ENCODE data around the gene BRWD1.

The BRWD1 gene

GRCh38 chr21:39339231-39339630 is 25.8 kb upstream of the BRWD1 start:
- H3K4me1 ChIP-seq, result peaks cover 0 to 8% (median 4%) of the 10 kb centered on the region in 10 experiments; a peak in 6 of 20 replicates
- no peak overlapping the region for H3K4me2 ChIP-seq
- no peaks in the 10 kb centered on the region for H3K9me3 ChIP-seq (replicated peaks in 1 of 11)
- H3K27me3 ChIP-seq, result no peaks in the 10 kb centered on the region
- H3K27ac ChIP-seq, result no peak overlapping the region
- peaks cover 4 to 31% (median 22%) of the 10 kb centered on the region in 11 experiments; a peak in 17 of 22 replicates for H4K20me1 ChIP-seq
- H3K9ac ChIP-seq, result no peak overlapping the region
- no peak for TF ChIP-seq Cebpa-rat (IDR thresholded peaks at IDR 0.05)
- H3K4me3 ChIP-seq, result no peak overlapping the region
- peaks cover 30 to 43% (median 36%) of the 10 kb centered on the region in 11 experiments for H3K36me3 ChIP-seq

GRCh38 chr21:39336457-39337008 is 23.1 kb upstream of the BRWD1 start:
- H4K20me1 ChIP-seq, result peaks cover 0 to 14% (median 8%) of the 10 kb centered on the region in 11 experiments; a peak in 5 of 22 replicates
- H3K4me2 ChIP-seq, result no peak overlapping the region
- H3K36me3 ChIP-seq, result peaks cover 10 to 17% (median 12%) of the 10 kb centered on the region in 11 experiments; a peak in 21 of 22 replicates
- no peak overlapping the region for H3K4me3 ChIP-seq
- no peak for TF ChIP-seq Cebpa-rat (IDR thresholded peaks at IDR 0.05)
- H3K9me3 ChIP-seq (replicated peaks in 1 of 11), result no peaks in the 10 kb centered on the region
- H3K4me1 ChIP-seq, result no peaks in the 10 kb centered on the region; a peak in 2 of 20 replicates
- H3K9ac ChIP-seq, result no peak overlapping the region
- H3K27ac ChIP-seq, result no peak overlapping the region
- no peaks in the 10 kb centered on the region for H3K27me3 ChIP-seq

GRCh38 chr21:39334611-39335010 is 21.2 kb upstream of the BRWD1 start:
- Histone ChIP-seq H3K4me2 (no peak overlapping the region), H3K27ac (no peak overlapping the region), H3K4me1 (no peaks in the 10 kb centered on the region; a peak in 2 of 20 replicates), H3K27me3 (no peaks in the 10 kb centered on the region), H3K9me3 (replicated peaks in 1 of 11) (no peaks in the 10 kb centered on the region), H3K9ac (no peak overlapping the region), H3K4me3 (no peak overlapping the region), H3K36me3 (no peaks in the 10 kb centered on the region), H4K20me1 (no peaks in the 10 kb centered on the region)
- no peak for TF ChIP-seq Cebpa-rat (IDR thresholded peaks at IDR 0.05)

GRCh38 chr21:39332175-39332574 is 18.7 kb upstream of the BRWD1 start:
- H3K9ac ChIP-seq, result no peak overlapping the region
- no peak overlapping the region for H3K4me3 ChIP-seq
- TF ChIP-seq Cebpa-rat (IDR thresholded peaks at IDR 0.05), result no peak
- H3K27ac ChIP-seq, result no peak overlapping the region
- H4K20me1 ChIP-seq, result no peaks in the 10 kb centered on the region
- H3K36me3 ChIP-seq, result no peaks in the 10 kb centered on the region
- H3K4me2 ChIP-seq, result no peak overlapping the region
- H3K9me3 ChIP-seq (replicated peaks in 1 of 11), result no peaks in the 10 kb centered on the region
- no peaks in the 10 kb centered on the region; a peak in 1 of 20 replicates for H3K4me1 ChIP-seq
- no peaks in the 10 kb centered on the region for H3K27me3 ChIP-seq

GRCh38 chr21:39330001-39330400 is 16.6 kb upstream of the BRWD1 start:
- Histone ChIP-seq H3K9ac (no peak overlapping the region), H3K4me2 (no peak overlapping the region), H3K36me3 (no peaks in the 10 kb centered on the region), H4K20me1 (no peaks in the 10 kb centered on the region), H3K27me3 (no peaks in the 10 kb centered on the region), H3K4me3 (no peak overlapping the region), H3K9me3 (replicated peaks in 1 of 11) (no peaks in the 10 kb centered on the region), H3K27ac (no peak overlapping the region), H3K4me1 (no peaks in the 10 kb centered on the region)
- no peak for TF ChIP-seq Cebpa-rat (IDR thresholded peaks at IDR 0.05)

- Histone ChIP-seq H3K4me1 (no peaks in the 10 kb centered on the region), H3K4me3 (no peak overlapping the region), H3K9me3 (replicated peaks in 1 of 11) (no peaks in the 10 kb centered on the region), H3K4me2 (no peak overlapping the region), H3K36me3 (no peaks in the 10 kb centered on the region), H4K20me1 (no peaks in the 10 kb centered on the region), H3K9ac (no peak overlapping the region), H3K27ac (no peak overlapping the region), H3K27me3 (no peaks in the 10 kb centered on the region)
- TF ChIP-seq Cebpa-rat (IDR thresholded peaks at IDR 0.05), result no peak
These were observed 14.3 kb upstream of the BRWD1 start for GRCh38 chr21:39327727-39328126.

- no peak overlapping the region for H3K27ac ChIP-seq
- H3K4me1 ChIP-seq, result no peaks in the 10 kb centered on the region
- TF ChIP-seq Cebpa-rat (IDR thresholded peaks at IDR 0.05), result no peak
- no peaks in the 10 kb centered on the region for H3K9me3 ChIP-seq (replicated peaks in 1 of 11)
- H3K27me3 ChIP-seq, result no peaks in the 10 kb centered on the region
- no peaks in the 10 kb centered on the region for H3K36me3 ChIP-seq
- H3K4me2 ChIP-seq, result no peak overlapping the region
- H3K4me3 ChIP-seq, result no peak overlapping the region
- no peak overlapping the region for H3K9ac ChIP-seq
- no peaks in the 10 kb centered on the region for H4K20me1 ChIP-seq
These were observed 13.3 kb upstream of the BRWD1 start for GRCh38 chr21:39326607-39327307.

- Histone ChIP-seq H3K27me3 (no peaks in the 10 kb centered on the region), H3K4me2 (no peak overlapping the region), H3K36me3 (no peaks in the 10 kb centered on the region), H3K4me3 (no peak overlapping the region), H3K9me3 (replicated peaks in 1 of 11) (no peaks in the 10 kb centered on the region), H3K4me1 (no peaks in the 10 kb centered on the region), H3K27ac (no peak overlapping the region), H4K20me1 (no peaks in the 10 kb centered on the region), H3K9ac (no peak overlapping the region)
- TF ChIP-seq Cebpa-rat (IDR thresholded peaks at IDR 0.05), result no peak
These were observed 12.0 kb upstream of the BRWD1 start for GRCh38 chr21:39325458-39325857.

- no peak overlapping the region for H3K4me3 ChIP-seq
- no peaks in the 10 kb centered on the region for H3K9me3 ChIP-seq (replicated peaks in 1 of 11)
- H3K4me1 ChIP-seq, result peaks cover 12 to 17% (median 14%) of the 10 kb centered on the region in 10 experiments
- no peaks in the 10 kb centered on the region for H4K20me1 ChIP-seq
- H3K9ac ChIP-seq, result no peak overlapping the region
- H3K4me2 ChIP-seq, result no peak overlapping the region
- H3K36me3 ChIP-seq, result no peaks in the 10 kb centered on the region
- TF ChIP-seq Cebpa-rat (IDR thresholded peaks at IDR 0.05), result no peak
- H3K27me3 ChIP-seq, result no peaks in the 10 kb centered on the region
- H3K27ac ChIP-seq, result no peak overlapping the region
These were observed 8.0 kb upstream of the BRWD1 start for GRCh38 chr21:39321424-39321823.

GRCh38 chr21:39319814-39320332 is 6.4 kb upstream of the BRWD1 start:
- Histone ChIP-seq H3K27ac (no peak overlapping the region), H3K9me3 (replicated peaks in 1 of 11) (no peaks in the 10 kb centered on the region), H3K36me3 (no peaks in the 10 kb centered on the region), H3K4me3 (no peak overlapping the region), H4K20me1 (no peaks in the 10 kb centered on the region), H3K4me1 (peaks cover 14 to 31% (median 27%) of the 10 kb centered on the region in 10 experiments), H3K27me3 (no peaks in the 10 kb centered on the region), H3K4me2 (no peak overlapping the region), H3K9ac (no peak overlapping the region)
- no peak for TF ChIP-seq Cebpa-rat (IDR thresholded peaks at IDR 0.05)
